Measurements from ENCODE around the gene MOV10. TPM values are rescaled to one million over a fixed set of nuclear protein-coding genes. Genes with fewer than 3 reads are reported as not detected.
A peak's percentile ranks its signal among the peaks of the same experiment; 100 is the strongest.

The MOV10 gene
- total and polyA plus RNA-seq, 2 of the 13 experiments (the other 11 are each of a cell fraction or from before 2014, with no cell fraction given), result 56.4 to 58.2 TPM

DNA sequence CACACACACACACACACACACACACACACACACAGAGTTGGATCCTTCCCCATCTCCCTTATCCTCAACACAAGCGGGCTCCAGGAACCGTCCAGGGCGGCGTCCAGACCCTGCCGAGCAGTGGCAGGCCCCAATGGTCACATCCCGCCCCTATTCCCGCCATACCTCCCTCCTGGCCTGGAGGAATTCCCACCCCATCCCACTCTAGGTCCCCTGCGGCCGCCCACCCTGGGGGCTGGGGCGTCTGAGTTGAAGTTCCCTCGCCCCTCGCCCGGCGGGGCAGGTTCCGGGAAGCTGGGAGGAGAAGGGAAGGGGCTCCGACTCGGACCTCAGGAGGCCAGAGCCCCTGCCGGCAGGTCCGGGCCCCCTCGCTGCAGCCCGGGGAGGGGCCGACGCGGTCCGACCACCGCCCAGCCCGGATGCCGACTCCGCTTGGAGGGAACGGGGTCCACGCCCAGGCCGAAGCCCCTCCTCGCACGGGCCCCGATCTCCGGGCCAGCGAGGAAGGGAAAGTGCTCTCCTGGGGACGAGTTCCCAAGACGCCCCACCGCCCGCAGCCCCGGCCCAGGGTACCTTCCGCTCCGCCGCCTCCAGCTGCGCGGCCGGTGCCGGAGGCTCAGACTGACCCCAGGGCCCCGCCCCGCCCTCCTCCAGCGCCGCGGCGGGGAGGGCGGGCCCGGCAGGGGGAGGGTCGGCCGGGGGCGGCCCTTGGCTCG lies 32.2 kb downstream of the MOV10 start, which contains the start of gene RHOC (continued):
- TF ChIP-seq MBD4 (IDR thresholded peaks at IDR 0.05; ENCODE audit: borderline replicate concordance, low read length), result no peak
- TF ChIP-seq CREB1 (IDR thresholded peaks at IDR 0.05), result no peak
- TF ChIP-seq CREB1 (CRISPR knock-in tag; IDR thresholded peaks at IDR 0.05), result no peak
- TF ChIP-seq MTA3 (CRISPR knock-in tag; IDR thresholded peaks at IDR 0.05), result no peak
- TF ChIP-seq, protein P1, sequence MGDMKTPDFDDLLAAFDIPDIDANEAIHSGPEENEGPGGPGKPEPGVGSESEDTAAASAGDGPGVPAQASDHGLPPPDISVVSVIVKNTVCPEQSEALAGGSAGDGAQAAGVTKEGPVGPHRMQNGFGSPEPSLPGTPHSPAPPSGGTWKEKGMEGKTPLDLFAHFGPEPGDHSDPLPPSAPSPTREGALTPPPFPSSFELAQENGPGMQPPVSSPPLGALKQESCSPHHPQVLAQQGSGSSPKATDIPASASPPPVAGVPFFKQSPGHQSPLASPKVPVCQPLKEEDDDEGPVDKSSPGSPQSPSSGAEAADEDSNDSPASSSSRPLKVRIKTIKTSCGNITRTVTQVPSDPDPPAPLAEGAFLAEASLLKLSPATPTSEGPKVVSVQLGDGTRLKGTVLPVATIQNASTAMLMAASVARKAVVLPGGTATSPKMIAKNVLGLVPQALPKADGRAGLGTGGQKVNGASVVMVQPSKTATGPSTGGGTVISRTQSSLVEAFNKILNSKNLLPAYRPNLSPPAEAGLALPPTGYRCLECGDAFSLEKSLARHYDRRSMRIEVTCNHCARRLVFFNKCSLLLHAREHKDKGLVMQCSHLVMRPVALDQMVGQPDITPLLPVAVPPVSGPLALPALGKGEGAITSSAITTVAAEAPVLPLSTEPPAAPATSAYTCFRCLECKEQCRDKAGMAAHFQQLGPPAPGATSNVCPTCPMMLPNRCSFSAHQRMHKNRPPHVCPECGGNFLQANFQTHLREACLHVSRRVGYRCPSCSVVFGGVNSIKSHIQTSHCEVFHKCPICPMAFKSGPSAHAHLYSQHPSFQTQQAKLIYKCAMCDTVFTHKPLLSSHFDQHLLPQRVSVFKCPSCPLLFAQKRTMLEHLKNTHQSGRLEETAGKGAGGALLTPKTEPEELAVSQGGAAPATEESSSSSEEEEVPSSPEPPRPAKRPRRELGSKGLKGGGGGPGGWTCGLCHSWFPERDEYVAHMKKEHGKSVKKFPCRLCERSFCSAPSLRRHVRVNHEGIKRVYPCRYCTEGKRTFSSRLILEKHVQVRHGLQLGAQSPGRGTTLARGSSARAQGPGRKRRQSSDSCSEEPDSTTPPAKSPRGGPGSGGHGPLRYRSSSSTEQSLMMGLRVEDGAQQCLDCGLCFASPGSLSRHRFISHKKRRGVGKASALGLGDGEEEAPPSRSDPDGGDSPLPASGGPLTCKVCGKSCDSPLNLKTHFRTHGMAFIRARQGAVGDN (CRISPR knock-in tag; IDR thresholded peaks at IDR 0.05), result peak; percentile 47; the same call in 1 of the 2 replicates
- TF ChIP-seq, protein P2, sequence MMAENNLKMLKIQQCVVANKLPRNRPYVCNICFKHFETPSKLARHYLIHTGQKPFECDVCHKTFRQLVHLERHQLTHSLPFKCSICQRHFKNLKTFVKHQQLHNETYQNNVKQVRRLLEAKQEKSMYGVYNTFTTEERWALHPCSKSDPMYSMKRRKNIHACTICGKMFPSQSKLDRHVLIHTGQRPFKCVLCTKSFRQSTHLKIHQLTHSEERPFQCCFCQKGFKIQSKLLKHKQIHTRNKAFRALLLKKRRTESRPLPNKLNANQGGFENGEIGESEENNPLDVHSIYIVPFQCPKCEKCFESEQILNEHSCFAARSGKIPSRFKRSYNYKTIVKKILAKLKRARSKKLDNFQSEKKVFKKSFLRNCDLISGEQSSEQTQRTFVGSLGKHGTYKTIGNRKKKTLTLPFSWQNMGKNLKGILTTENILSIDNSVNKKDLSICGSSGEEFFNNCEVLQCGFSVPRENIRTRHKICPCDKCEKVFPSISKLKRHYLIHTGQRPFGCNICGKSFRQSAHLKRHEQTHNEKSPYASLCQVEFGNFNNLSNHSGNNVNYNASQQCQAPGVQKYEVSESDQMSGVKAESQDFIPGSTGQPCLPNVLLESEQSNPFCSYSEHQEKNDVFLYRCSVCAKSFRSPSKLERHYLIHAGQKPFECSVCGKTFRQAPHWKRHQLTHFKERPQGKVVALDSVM (CRISPR knock-in tag; IDR thresholded peaks at IDR 0.05), result no peak
- no peak for TF ChIP-seq KDM5B (CRISPR knock-in tag; IDR thresholded peaks at IDR 0.05; ENCODE audit: borderline replicate concordance)
- peak; percentile 67 for TF ChIP-seq ZNF274 (CRISPR knock-in tag; IDR thresholded peaks at IDR 0.05)
- TF ChIP-seq ZNF841 (CRISPR knock-in tag; IDR thresholded peaks at IDR 0.05; ENCODE audit: borderline replicate concordance), result no peak
- no peak for TF ChIP-seq DR1 (CRISPR knock-in tag; IDR thresholded peaks at IDR 0.05)
- no peak for TF ChIP-seq MBNL3 (CRISPR knock-in tag; conservative IDR thresholded peaks at IDR 0.05)
- TF ChIP-seq ZSCAN31 (CRISPR knock-in tag; IDR thresholded peaks at IDR 0.05; ENCODE audit: low read depth), result no peak
- no peak for TF ChIP-seq DNMT1 (CRISPR knock-in tag; IDR thresholded peaks at IDR 0.05)
- no peak for TF ChIP-seq TRIM24 (CRISPR knock-in tag; IDR thresholded peaks at IDR 0.05)
- TF ChIP-seq, protein P3, sequence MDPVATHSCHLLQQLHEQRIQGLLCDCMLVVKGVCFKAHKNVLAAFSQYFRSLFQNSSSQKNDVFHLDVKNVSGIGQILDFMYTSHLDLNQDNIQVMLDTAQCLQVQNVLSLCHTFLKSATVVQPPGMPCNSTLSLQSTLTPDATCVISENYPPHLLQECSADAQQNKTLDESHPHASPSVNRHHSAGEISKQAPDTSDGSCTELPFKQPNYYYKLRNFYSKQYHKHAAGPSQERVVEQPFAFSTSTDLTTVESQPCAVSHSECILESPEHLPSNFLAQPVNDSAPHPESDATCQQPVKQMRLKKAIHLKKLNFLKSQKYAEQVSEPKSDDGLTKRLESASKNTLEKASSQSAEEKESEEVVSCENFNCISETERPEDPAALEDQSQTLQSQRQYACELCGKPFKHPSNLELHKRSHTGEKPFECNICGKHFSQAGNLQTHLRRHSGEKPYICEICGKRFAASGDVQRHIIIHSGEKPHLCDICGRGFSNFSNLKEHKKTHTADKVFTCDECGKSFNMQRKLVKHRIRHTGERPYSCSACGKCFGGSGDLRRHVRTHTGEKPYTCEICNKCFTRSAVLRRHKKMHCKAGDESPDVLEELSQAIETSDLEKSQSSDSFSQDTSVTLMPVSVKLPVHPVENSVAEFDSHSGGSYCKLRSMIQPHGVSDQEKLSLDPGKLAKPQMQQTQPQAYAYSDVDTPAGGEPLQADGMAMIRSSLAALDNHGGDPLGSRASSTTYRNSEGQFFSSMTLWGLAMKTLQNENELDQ (CRISPR knock-in tag; IDR thresholded peaks at IDR 0.05; ENCODE audit: borderline replicate concordance), result no peak
- TF ChIP-seq ZNF607 (CRISPR knock-in tag; IDR thresholded peaks at IDR 0.05; ENCODE audit: borderline replicate concordance), result peak; percentile 56; the same call in 1 of the 2 replicates
- TF ChIP-seq ZNF570 (CRISPR knock-in tag; IDR thresholded peaks at IDR 0.05; ENCODE audit: borderline replicate concordance), result no peak
- no peak for TF ChIP-seq MEIS2 (CRISPR knock-in tag; IDR thresholded peaks at IDR 0.05)
- TF ChIP-seq ZFY (CRISPR knock-in tag; IDR thresholded peaks at IDR 0.05), result peak; percentile 66; the same call in 1 of the 2 replicates
- 0 out of 2 replicates have a peak, but pooled peaks have one; percentile 42 for TF ChIP-seq HOXA3 (CRISPR knock-in tag; IDR thresholded peaks at IDR 0.05)
- no peak for TF ChIP-seq YEATS2 (CRISPR knock-in tag; IDR thresholded peaks at IDR 0.05; ENCODE audit: borderline replicate concordance)
- no peak for TF ChIP-seq MAFG (CRISPR knock-in tag; IDR thresholded peaks at IDR 0.05)
- no peak; the same call in 1 of the 2 replicates for TF ChIP-seq MXD4 (CRISPR knock-in tag; IDR thresholded peaks at IDR 0.05)
